ENCODE data around the gene RALGPS1.

DNA sequence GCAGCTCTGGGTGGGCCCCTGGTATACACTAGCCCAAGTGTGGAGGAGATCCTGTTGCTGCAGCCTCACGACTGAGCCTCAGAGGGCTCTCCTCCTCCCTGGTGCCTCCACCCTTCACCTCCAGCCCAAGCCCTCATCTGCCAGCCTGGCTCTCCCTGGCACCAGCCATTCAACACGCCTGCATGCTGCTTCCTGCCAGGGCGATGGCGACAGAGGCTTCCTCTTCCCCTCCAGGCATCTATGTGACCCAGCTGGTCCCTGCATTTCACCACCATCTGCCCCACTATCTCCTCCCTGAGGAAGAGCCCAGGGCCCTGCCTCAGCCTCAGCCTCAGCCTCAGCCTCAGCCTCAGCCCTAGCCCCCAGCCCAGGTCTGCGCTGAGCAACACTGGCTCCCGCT is 262.6 kb downstream of the RALGPS1 start:
- TF ChIP-seq, protein P1, sequence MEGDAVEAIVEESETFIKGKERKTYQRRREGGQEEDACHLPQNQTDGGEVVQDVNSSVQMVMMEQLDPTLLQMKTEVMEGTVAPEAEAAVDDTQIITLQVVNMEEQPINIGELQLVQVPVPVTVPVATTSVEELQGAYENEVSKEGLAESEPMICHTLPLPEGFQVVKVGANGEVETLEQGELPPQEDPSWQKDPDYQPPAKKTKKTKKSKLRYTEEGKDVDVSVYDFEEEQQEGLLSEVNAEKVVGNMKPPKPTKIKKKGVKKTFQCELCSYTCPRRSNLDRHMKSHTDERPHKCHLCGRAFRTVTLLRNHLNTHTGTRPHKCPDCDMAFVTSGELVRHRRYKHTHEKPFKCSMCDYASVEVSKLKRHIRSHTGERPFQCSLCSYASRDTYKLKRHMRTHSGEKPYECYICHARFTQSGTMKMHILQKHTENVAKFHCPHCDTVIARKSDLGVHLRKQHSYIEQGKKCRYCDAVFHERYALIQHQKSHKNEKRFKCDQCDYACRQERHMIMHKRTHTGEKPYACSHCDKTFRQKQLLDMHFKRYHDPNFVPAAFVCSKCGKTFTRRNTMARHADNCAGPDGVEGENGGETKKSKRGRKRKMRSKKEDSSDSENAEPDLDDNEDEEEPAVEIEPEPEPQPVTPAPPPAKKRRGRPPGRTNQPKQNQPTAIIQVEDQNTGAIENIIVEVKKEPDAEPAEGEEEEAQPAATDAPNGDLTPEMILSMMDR (IDR thresholded peaks at IDR 0.05; ENCODE audit: control extremely low read depth in 1 of 3, insufficient read depth in 1 of 3, low read depth in 1 of 3, low read length in 3 of 3): no peak
- TF ChIP-seq GABPA (IDR thresholded peaks at IDR 0.05; ENCODE audit: borderline replicate concordance, insufficient read depth, low read length) (no peak), POLR2AphosphoS5 (IDR thresholded peaks at IDR 0.05; ENCODE audit: low read depth, low read length) (no peak), MAFK (IDR thresholded peaks at IDR 0.05; ENCODE audit: low read depth, low read length) (no peak), FOSL1 (IDR thresholded peaks at IDR 0.05; ENCODE audit: insufficient read depth, low read depth, low read length) (no peak), KDM1A (IDR thresholded peaks at IDR 0.05; ENCODE audit: borderline replicate concordance, low read length) (no peak)
- TF ChIP-seq, protein P2, sequence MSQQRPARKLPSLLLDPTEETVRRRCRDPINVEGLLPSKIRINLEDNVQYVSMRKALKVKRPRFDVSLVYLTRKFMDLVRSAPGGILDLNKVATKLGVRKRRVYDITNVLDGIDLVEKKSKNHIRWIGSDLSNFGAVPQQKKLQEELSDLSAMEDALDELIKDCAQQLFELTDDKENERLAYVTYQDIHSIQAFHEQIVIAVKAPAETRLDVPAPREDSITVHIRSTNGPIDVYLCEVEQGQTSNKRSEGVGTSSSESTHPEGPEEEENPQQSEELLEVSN (IDR thresholded peaks at IDR 0.05): no peak
- TF ChIP-seq, protein P3, sequence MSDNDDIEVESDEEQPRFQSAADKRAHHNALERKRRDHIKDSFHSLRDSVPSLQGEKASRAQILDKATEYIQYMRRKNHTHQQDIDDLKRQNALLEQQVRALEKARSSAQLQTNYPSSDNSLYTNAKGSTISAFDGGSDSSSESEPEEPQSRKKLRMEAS (IDR thresholded peaks at IDR 0.05): no peak

Data from H1 (cell line).